WTC11 (cell line): ENCODE measurements around the gene C1QL1. TPM values are rescaled to one million over a fixed set of nuclear protein-coding genes. Genes with fewer than 3 reads are reported as not detected.
A peak's percentile ranks its signal among the peaks of the same experiment; 100 is the strongest.

Source experiments
- ATAC-seq: fragments of 200-7000 bp; cut with Tn5 transposase; 2 replicates; pipeline ENCODE4 v1.10.0; 2021; ENCODE audit warnings: mild to moderate bottlenecking, moderate library complexity
- CTCF ChIA-PET: fragments of 300-600 bp; sonication (Branson Sonifier 250); formaldehyde crosslinking; loops from one replicate; lab custom pipeline; 2021; ENCODE audit warnings: antibody characterized with exemption; lab: Charles Lee
- POLR2A ChIA-PET: fragments of 350-600 bp; sonication (Branson Sonifier 250); formaldehyde crosslinking; loops from one replicate; lab custom pipeline; 2021; ENCODE audit warnings: antibody characterized with exemption; lab: Charles Lee
- DNase-seq: peaks from one replicate; pipeline ENCODE4 v3.0.0; 2021; ENCODE audit warnings: low spot score
- H3K27ac Mint-ChIP-seq: 2 replicates; pipeline ENCODE4 v1.8.0; 2021; ENCODE audit warnings: mixed read lengths
- H3K27me3 Mint-ChIP-seq: 2 replicates; pipeline ENCODE4 v1.8.0; 2021; ENCODE audit warnings: low read depth, mild to moderate bottlenecking, moderate library complexity, mixed read lengths
- H3K36me3 Mint-ChIP-seq: 2 replicates; pipeline ENCODE4 v1.8.0; 2021; ENCODE audit warnings: mixed read lengths
- H3K4me1 Mint-ChIP-seq: 2 replicates; pipeline ENCODE4 v1.8.0; 2022; ENCODE audit warnings: mixed read lengths
- H3K4me3 Mint-ChIP-seq: 2 replicates; pipeline ENCODE4 v1.8.0; 2021; ENCODE audit warnings: mild to moderate bottlenecking, moderate library complexity, mixed read lengths
- H3K9me3 Mint-ChIP-seq: 2 replicates; pipeline ENCODE4 v1.8.0; 2021; ENCODE audit warnings: mixed read lengths
- CREM ChIP-seq: sonication (generic); formaldehyde crosslinking; IDR thresholded peaks from 2 replicates; pipeline ENCODE4 v1.8.1; 2022; ENCODE audit warnings: mild to moderate bottlenecking, missing genetic modification reagents, moderate library complexity
- FOXP1 ChIP-seq: sonication (generic); formaldehyde crosslinking; IDR thresholded peaks from 2 replicates; pipeline ENCODE4 v1.8.0; 2022; ENCODE audit warnings: missing genetic modification reagents, mild to moderate bottlenecking, moderate library complexity, borderline replicate concordance
- HMGA2 ChIP-seq: fragments of 250-450 bp; sonication (Bioruptor Pico); IDR thresholded peaks from 2 replicates; pipeline ENCODE4 v1.4.0; 2021; ENCODE audit warnings: mild to moderate bottlenecking, moderate library complexity
- IRF2 ChIP-seq: sonication (generic); formaldehyde crosslinking; IDR thresholded peaks from 2 replicates; pipeline ENCODE4 v1.8.0; 2022; ENCODE audit warnings: low read depth, missing genetic modification reagents, borderline replicate concordance
- KAT7 ChIP-seq: sonication (generic); formaldehyde crosslinking; IDR thresholded peaks from 2 replicates; pipeline ENCODE4 v1.8.1; 2023; ENCODE audit warnings: missing genetic modification reagents, mild to moderate bottlenecking, borderline replicate concordance
- NFATC4 ChIP-seq: fragments of 250-450 bp; sonication (Bioruptor Pico); IDR thresholded peaks from 2 replicates; pipeline ENCODE4 v1.9.0; 2021; ENCODE audit warnings: mild to moderate bottlenecking
- NFYB ChIP-seq: sonication (generic); formaldehyde crosslinking; conservative IDR thresholded peaks from 2 replicates; pipeline ENCODE4 v1.8.0; 2022; ENCODE audit warnings: low read depth, missing genetic modification reagents
- NR3C1 ChIP-seq: sonication (generic); formaldehyde crosslinking; conservative IDR thresholded peaks from 2 replicates; pipeline ENCODE4 v1.8.1; 2023; ENCODE audit warnings: low read depth, mild to moderate bottlenecking, missing genetic modification reagents
- PRRX2 ChIP-seq: fragments of 250-450 bp; sonication (Bioruptor Pico); IDR thresholded peaks from 2 replicates; pipeline ENCODE4 v1.8.0; 2021; ENCODE audit warnings: mild to moderate bottlenecking
- TCF7 ChIP-seq: sonication (generic); formaldehyde crosslinking; IDR thresholded peaks from 2 replicates; pipeline ENCODE4 v1.8.0; 2022; ENCODE audit warnings: mild to moderate bottlenecking, low read depth, missing genetic modification reagents, moderate library complexity
- TEAD1 ChIP-seq: sonication (generic); formaldehyde crosslinking; IDR thresholded peaks from 2 replicates; pipeline ENCODE4 v1.8.0; 2022; ENCODE audit warnings: mild to moderate bottlenecking, missing genetic modification reagents
- ZNF219 ChIP-seq: sonication (generic); formaldehyde crosslinking; IDR thresholded peaks from 2 replicates; pipeline ENCODE4 v1.8.0; 2023; ENCODE audit warnings: missing genetic modification reagents, mild to moderate bottlenecking, borderline replicate concordance
- ZNF232 ChIP-seq: sonication (generic); formaldehyde crosslinking; IDR thresholded peaks from 2 replicates; pipeline ENCODE4 v1.8.0; 2022; ENCODE audit warnings: mild to moderate bottlenecking, missing genetic modification reagents
- ZNF263 ChIP-seq: sonication (generic); formaldehyde crosslinking; IDR thresholded peaks from 2 replicates; pipeline ENCODE4 v1.8.1; 2022; ENCODE audit warnings: low read depth, mild to moderate bottlenecking, moderate library complexity, missing genetic modification reagents
- ZNF317 ChIP-seq: sonication (generic); formaldehyde crosslinking; IDR thresholded peaks from 2 replicates; pipeline ENCODE4 v1.8.1; 2023; ENCODE audit warnings: low read depth, mild to moderate bottlenecking, moderate library complexity, missing genetic modification reagents, borderline replicate concordance
- ZNF416 ChIP-seq: fragments of 250-450 bp; sonication (Bioruptor Pico); IDR thresholded peaks from 2 replicates; pipeline ENCODE4 v1.9.0; 2021; ENCODE audit warnings: mild to moderate bottlenecking, inconsistent platforms
- total RNA-seq: library from RNA; stranded (reverse); gene quantifications from 3 replicates; pipeline ENCODE4 v1.2.3, GENCODE V29; 2021
- TF ChIP-seq, protein P1 (sequence below): sonication (generic); formaldehyde crosslinking; IDR thresholded peaks from 2 replicates; pipeline ENCODE4 v1.8.1; 2023; ENCODE audit warnings: mild to moderate bottlenecking, moderate library complexity, missing genetic modification reagents
- TF ChIP-seq, protein P2 (sequence below): sonication (generic); formaldehyde crosslinking; IDR thresholded peaks from 2 replicates; pipeline ENCODE4 v1.8.0; 2022; ENCODE audit warnings: missing genetic modification reagents
- TF ChIP-seq, protein P3 (sequence below): fragments of 200-600 bp; IDR thresholded peaks from 2 replicates; pipeline ENCODE4 v1.8.0; 2022; ENCODE audit warnings: antibody characterized with exemption

C1QL1 gene
- total RNA-seq, 1 experiment from 2014 or later: 13.4 TPM

DNA sequence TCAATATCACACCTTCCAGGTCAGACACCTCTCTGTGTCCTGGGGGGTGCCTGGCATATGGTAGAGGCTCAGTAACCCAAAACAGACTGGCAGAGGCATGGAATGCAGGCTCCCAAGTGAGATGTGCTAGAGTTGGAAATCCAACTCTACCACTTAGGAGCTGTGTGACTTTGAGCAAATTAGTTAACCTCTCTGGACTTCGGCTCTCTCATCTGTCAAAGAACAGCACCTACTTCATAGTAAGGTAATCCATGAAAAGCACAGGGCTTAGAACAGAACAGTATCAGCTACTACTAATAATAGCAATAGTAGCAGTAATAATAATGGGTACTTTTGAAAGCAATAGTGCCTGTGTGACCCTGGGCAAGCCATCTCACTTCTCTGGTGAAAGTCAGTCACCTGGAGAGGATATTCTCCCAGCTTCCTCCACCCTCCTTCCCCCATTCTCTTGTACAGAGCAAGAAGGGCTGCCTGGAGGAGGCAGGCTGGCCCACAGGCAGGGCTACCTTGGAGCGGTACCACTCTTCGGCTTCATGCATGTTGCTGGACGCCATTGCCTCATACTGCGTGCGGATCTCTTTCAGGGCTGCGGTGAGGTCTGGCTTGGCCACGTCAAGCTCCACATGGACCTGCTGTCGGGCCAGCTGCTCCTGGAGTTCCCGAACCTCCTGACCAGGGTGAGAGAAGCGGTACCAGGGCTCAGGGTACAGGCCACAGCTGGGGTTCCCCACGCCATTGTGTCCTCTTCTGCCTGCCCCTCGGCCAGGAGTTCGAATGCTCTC, 55.1 kb downstream of the C1QL1 start:
- TF ChIP-seq, protein P1, sequence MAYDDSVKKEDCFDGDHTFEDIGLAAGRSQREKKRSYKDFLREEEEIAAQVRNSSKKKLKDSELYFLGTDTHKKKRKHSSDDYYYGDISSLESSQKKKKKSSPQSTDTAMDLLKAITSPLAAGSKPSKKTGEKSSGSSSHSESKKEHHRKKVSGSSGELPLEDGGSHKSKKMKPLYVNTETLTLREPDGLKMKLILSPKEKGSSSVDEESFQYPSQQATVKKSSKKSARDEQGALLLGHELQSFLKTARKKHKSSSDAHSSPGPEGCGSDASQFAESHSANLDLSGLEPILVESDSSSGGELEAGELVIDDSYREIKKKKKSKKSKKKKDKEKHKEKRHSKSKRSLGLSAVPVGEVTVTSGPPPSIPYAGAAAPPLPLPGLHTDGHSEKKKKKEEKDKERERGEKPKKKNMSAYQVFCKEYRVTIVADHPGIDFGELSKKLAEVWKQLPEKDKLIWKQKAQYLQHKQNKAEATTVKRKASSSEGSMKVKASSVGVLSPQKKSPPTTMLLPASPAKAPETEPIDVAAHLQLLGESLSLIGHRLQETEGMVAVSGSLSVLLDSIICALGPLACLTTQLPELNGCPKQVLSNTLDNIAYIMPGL: no peak
- TF ChIP-seq, protein P2, sequence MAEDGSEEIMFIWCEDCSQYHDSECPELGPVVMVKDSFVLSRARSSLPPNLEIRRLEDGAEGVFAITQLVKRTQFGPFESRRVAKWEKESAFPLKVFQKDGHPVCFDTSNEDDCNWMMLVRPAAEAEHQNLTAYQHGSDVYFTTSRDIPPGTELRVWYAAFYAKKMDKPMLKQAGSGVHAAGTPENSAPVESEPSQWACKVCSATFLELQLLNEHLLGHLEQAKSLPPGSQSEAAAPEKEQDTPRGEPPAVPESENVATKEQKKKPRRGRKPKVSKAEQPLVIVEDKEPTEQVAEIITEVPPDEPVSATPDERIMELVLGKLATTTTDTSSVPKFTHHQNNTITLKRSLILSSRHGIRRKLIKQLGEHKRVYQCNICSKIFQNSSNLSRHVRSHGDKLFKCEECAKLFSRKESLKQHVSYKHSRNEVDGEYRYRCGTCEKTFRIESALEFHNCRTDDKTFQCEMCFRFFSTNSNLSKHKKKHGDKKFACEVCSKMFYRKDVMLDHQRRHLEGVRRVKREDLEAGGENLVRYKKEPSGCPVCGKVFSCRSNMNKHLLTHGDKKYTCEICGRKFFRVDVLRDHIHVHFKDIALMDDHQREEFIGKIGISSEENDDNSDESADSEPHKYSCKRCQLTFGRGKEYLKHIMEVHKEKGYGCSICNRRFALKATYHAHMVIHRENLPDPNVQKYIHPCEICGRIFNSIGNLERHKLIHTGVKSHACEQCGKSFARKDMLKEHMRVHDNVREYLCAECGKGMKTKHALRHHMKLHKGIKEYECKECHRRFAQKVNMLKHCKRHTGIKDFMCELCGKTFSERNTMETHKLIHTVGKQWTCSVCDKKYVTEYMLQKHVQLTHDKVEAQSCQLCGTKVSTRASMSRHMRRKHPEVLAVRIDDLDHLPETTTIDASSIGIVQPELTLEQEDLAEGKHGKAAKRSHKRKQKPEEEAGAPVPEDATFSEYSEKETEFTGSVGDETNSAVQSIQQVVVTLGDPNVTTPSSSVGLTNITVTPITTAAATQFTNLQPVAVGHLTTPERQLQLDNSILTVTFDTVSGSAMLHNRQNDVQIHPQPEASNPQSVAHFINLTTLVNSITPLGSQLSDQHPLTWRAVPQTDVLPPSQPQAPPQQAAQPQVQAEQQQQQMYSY (CRISPR knock-in tag): no peak
- TF ChIP-seq ZNF232 (CRISPR knock-in tag) (no peak), TCF7 (CRISPR knock-in tag) (no peak), CREM (CRISPR knock-in tag) (no peak)
- POLR2A ChIA-PET: no interaction called here
- peaks cover 39% of the 10 kb centered on the region for H3K27me3 Mint-ChIP-seq
- CTCF ChIA-PET: interaction anchor here (1.5 to 5.2 kb wide), 4 partner anchors 8 to 186 kb away, joined by 6 to 89 read pairs (median 36); no protein-coding TSS in a partner anchor
- H3K9me3 Mint-ChIP-seq: no peaks in the 10 kb centered on the region
- no peak overlapping the region for H3K4me3 Mint-ChIP-seq
- DNase-seq: no peak
- ATAC-seq: no peak
- no peaks in the 10 kb centered on the region for H3K36me3 Mint-ChIP-seq
- peaks cover 5% of the 10 kb centered on the region; the same call in 1 of the 2 replicates for H3K4me1 Mint-ChIP-seq
- no peak overlapping the region for H3K27ac Mint-ChIP-seq

DNA sequence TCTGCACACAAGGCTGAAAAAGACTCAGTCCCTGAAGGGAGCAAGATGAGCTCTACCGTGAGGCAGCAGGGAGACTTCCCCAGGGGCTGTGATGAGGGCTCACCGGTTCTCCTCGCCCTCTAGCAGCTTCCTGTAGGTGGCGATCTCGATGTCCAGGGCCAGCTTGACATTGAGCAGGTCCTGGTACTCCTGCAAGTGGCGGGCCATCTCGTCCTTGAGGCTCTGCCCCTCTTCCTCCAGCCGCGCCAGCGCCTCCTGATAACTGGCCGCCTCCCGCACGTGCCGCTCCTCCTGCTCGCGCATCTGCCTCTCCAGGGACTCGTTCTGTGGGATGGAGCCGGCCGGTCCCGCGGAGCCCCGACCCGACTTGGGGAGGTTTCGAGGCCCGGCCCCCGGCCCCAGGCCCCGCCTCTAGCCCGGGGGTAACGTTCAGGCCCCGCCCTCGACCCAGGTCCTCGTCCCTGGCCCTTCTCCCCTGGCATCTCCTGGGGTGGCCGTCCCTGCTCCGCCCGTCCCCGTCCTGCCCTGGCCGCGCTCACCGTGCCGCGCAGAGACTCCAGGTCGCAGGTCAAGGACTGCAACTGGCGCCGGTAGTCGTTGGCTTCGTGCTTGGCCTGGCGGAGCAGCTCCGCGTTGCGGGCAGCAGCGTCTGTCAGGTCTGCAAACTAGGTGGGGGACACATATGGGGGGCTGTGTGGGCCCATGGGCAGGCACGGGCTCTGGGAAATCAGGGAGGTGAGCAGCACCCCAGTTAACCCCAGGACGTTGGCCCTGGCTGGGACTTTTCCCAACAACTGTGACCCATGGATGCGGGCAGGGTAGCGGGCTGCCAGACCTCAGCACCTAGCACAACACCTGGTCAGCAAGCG, 56.7 kb downstream of the C1QL1 start:
- Mint-ChIP-seq H3K27ac (no peak overlapping the region), H3K9me3 (no peaks in the 10 kb centered on the region), H3K4me3 (peak overlapping the region; percentile 66), H3K36me3 (no peaks in the 10 kb centered on the region), H3K4me1 (peaks cover 7% of the 10 kb centered on the region), H3K27me3 (peaks cover 41% of the 10 kb centered on the region)
- ChIA-PET POLR2A (interaction anchor here (0.5 to 1.1 kb wide), 3 partner anchors 9 to 72 kb away, joined by 3 to 5 read pairs (median 3); partner anchors contain the start of gene EFTUD2), CTCF (interaction anchor here (0.5 to 5.2 kb wide), 48 partner anchors 8 to 536 kb away, joined by 3 to 89 read pairs (median 4); partner anchors contain the start of genes ACBD4, C1QL1 and EFTUD2)
- DNase-seq (peak; percentile 83), ATAC-seq (peak; percentile 91)
- TF ChIP-seq, protein P3, sequence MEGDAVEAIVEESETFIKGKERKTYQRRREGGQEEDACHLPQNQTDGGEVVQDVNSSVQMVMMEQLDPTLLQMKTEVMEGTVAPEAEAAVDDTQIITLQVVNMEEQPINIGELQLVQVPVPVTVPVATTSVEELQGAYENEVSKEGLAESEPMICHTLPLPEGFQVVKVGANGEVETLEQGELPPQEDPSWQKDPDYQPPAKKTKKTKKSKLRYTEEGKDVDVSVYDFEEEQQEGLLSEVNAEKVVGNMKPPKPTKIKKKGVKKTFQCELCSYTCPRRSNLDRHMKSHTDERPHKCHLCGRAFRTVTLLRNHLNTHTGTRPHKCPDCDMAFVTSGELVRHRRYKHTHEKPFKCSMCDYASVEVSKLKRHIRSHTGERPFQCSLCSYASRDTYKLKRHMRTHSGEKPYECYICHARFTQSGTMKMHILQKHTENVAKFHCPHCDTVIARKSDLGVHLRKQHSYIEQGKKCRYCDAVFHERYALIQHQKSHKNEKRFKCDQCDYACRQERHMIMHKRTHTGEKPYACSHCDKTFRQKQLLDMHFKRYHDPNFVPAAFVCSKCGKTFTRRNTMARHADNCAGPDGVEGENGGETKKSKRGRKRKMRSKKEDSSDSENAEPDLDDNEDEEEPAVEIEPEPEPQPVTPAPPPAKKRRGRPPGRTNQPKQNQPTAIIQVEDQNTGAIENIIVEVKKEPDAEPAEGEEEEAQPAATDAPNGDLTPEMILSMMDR: peak; percentile 13; the same call in 1 of the 2 replicates
- TF ChIP-seq TEAD1 (no peak), ZNF219 (no peak), HMGA2 (no peak), ZNF317 (CRISPR knock-in tag) (no peak), KAT7 (CRISPR knock-in tag) (no peak), NFATC4 (no peak), PRRX2 (CRISPR knock-in tag) (no peak), IRF2 (CRISPR knock-in tag) (no peak), FOXP1 (CRISPR knock-in tag) (no peak), NFYB (CRISPR knock-in tag) (no peak), ZNF416 (no peak), NR3C1 (no peak), ZNF263 (no peak)
- TF ChIP-seq, protein P1: peak; percentile 80; the same call in 1 of the 2 replicates
- TF ChIP-seq, protein P2 (CRISPR knock-in tag): no peak
